ENCODE data around the gene OR51T1. TPM values are rescaled to one million over a fixed set of nuclear protein-coding genes. Genes with fewer than 3 reads are reported as not detected.

Gene OR51T1
- total and polyA plus RNA-seq, 2 donors (not counting 3 experiments of a cell fraction or from before 2014, with no cell fraction given): not detected

DNA sequence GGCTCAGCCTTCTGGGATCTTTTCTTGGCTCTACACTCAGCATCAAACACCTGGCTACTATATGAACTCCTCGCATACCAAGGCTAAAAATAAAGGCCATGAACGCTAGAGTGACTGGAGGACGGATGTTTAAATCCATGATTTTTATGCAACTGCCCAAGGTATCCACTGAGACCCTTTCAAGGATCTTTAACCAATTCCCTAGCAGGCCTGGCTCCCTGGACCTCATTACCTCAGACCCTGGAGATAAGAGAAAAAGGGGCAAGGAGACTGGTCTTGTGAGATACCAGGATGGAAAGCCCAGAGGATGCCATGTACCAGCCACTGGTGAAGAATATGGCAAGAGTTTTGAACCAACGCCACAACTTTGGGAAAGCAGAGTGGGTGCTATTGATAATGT lies 37.5 kb downstream of the OR51T1 start, which contains the start of gene OR51G2:
Gene OR51G2 (minus strand): TSS at position 101 of the 400 bp plus-strand sequence. CDS start 3,687 bp downstream, outside the sequence.
- POLR2A ChIA-PET: no interaction called here
- Histone ChIP-seq H3K4me2 (ENCODE audit: insufficient read depth, low read length) (no peak within 1 kb of the TSS), H3K27me3 (ENCODE audit: control insufficient read depth in 2 of 2, insufficient read depth in 2 of 2, low read length in 2 of 2) (no peaks in the 10 kb centered on the region), H3K79me2 (ENCODE audit: control insufficient read depth, insufficient read depth, low read length) (no peaks in the 10 kb centered on the region), H3K9ac (replicated peaks; ENCODE audit: extremely low read depth, insufficient read depth, low read length) (no peak within 1 kb of the TSS), H3K9me3 (replicated peaks; ENCODE audit: control insufficient read depth, insufficient read depth, low read length) (no peaks in the 10 kb centered on the region), H3K4me3 (replicated peaks in 1 of 3; ENCODE audit: insufficient read depth in 1 of 3, low read depth in 1 of 3, low read length in 3 of 3) (no peak within 1 kb of the TSS), H3K9me1 (replicated peaks; ENCODE audit: control insufficient read depth, extremely low read depth, insufficient read depth, low read length) (no peaks in the 10 kb centered on the region), H4K20me1 (replicated peaks; ENCODE audit: control insufficient read depth, extremely low read depth, insufficient read depth, low read length) (no peaks in the 10 kb centered on the region), H3K4me1 (ENCODE audit: control insufficient read depth, extremely low read depth, insufficient read depth, low read length) (no peaks in the 10 kb centered on the region), H3K27ac (ENCODE audit: insufficient read depth, low read depth, low read length) (no peak within 1 kb of the TSS), H2AFZ (ENCODE audit: low read depth, low read length) (no peak within 1 kb of the TSS), H3K36me3 (ENCODE audit: control insufficient read depth in 2 of 2, extremely low read depth in 1 of 2, insufficient read depth in 2 of 2, low read length in 2 of 2) (no peaks in the 10 kb centered on the region)
- CTCF ChIA-PET: no interaction called here
- dilution Hi-C loops (cut with MboI; ENCODE audit: extremely low pct_ligation_motif_present, low sequenced_read_pairs) (no loop called here), intact Hi-C loops (cut with micrococcal nuclease) (no loop called here)
- TF ChIP-seq FOS (IDR thresholded peaks at IDR 0.05; ENCODE audit: borderline replicate concordance, insufficient read depth, low read length) (no peak), POLR2A (IDR thresholded peaks at IDR 0.05; ENCODE audit: low read depth, low read length) (no peak), MYC (IDR thresholded peaks at IDR 0.05; ENCODE audit: low read depth, low read length) (no peak), EZH2 (IDR thresholded peaks at IDR 0.05; ENCODE audit: borderline replicate concordance, low read depth, low read length, severe bottlenecking) (no peak), JUN (IDR thresholded peaks at IDR 0.05; ENCODE audit: borderline replicate concordance, insufficient read depth, insufficient read length, low read depth) (no peak), GATA2 (IDR thresholded peaks at IDR 0.05; ENCODE audit: insufficient read depth, insufficient read length, low read depth, low read length) (no peak)
- TF ChIP-seq, protein P1, sequence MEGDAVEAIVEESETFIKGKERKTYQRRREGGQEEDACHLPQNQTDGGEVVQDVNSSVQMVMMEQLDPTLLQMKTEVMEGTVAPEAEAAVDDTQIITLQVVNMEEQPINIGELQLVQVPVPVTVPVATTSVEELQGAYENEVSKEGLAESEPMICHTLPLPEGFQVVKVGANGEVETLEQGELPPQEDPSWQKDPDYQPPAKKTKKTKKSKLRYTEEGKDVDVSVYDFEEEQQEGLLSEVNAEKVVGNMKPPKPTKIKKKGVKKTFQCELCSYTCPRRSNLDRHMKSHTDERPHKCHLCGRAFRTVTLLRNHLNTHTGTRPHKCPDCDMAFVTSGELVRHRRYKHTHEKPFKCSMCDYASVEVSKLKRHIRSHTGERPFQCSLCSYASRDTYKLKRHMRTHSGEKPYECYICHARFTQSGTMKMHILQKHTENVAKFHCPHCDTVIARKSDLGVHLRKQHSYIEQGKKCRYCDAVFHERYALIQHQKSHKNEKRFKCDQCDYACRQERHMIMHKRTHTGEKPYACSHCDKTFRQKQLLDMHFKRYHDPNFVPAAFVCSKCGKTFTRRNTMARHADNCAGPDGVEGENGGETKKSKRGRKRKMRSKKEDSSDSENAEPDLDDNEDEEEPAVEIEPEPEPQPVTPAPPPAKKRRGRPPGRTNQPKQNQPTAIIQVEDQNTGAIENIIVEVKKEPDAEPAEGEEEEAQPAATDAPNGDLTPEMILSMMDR (IDR thresholded peaks at IDR 0.05; ENCODE audit: extremely low read depth in 1 of 2, insufficient read depth in 1 of 2, low read depth in 1 of 2, low read length in 2 of 2): no peak
- DNase-seq (ENCODE audit: low read depth, low spot score) (no peak), FAIRE-seq (no peak)
- no TSS peak for BruUV-seq (replicated peaks)

Measured in endothelial cell of umbilical vein (primary cell).